GM12878 (cell line): ENCODE data around the gene ARHGDIA. TPM values are rescaled to one million over a fixed set of nuclear protein-coding genes. Genes with fewer than 3 reads are reported as not detected.

Experiments used
- CUX1 ChIP-seq: IDR thresholded peaks from 2 replicates; pipeline ENCODE4 v1.6.1; 2012; ENCODE audit warnings: improper control_type of control experiment, low read depth, low read length; ENCODE audit not compliant: insufficient replicate concordance
- KDM1A ChIP-seq: fragments of 200-600 bp; sonication (generic); IDR thresholded peaks from 2 replicates; pipeline ENCODE4 v1.6.1; 2016; ENCODE audit warnings: borderline replicate concordance
- ZNF384 ChIP-seq: IDR thresholded peaks from 2 replicates; pipeline ENCODE4 v1.6.1; 2012; ENCODE audit warnings: low read depth, mild to moderate bottlenecking, low read length, improper control_type of control experiment, borderline replicate concordance
- ZNF687 ChIP-seq: fragments of 450-650 bp; IDR thresholded peaks from 2 replicates; pipeline ENCODE4 v1.6.1; 2017; ENCODE audit warnings: mild to moderate bottlenecking, moderate library complexity
- polyA plus RNA-seq, 11 experiments: library from polyadenylated mRNA; depleted of rRNA in 4 of 11; unstranded in 6 of 11; stranded (reverse) in 5 of 11; fragments of >200 nt; fragmentation: Nextera tagmentation in 4 of 11; fragmentation: Illumina TruSeq in 1 of 11; extraction: Ambion mirVana in 4 of 11; extraction: Trizol in 1 of 11; gene quantifications; 1 replicate in 1 of 11; 2 replicates in 10 of 11; pipeline versions ENCODE4 v1.2.1 to v1.2.3, GENCODE V29; 2011 to 2016; ENCODE audit warnings: inconsistent platforms in 2 of 11, missing spikeins in 2 of 11, low read depth in 1 of 11
- total RNA-seq, 4 experiments: library from RNA; depleted of rRNA in 3 of 4; stranded (reverse); fragments of >200 nt in 3 of 4; fragmentation: Illumina TruSeq in 1 of 4; extraction: Trizol in 1 of 4; gene quantifications; 2 replicates each; pipeline versions ENCODE4 v1.2.1 to v1.2.3, GENCODE V29; 2013 to 2021

Gene ARHGDIA
- total and polyA plus RNA-seq, 10 of the 15 experiments (the other 5 are each of a cell fraction or from before 2014, with no cell fraction given), result 17.9 to 552 (median 169) TPM

- TF ChIP-seq CUX1, result no peak
- no peak for TF ChIP-seq ZNF384
- no peak for TF ChIP-seq KDM1A
- TF ChIP-seq ZNF687, result peak; percentile 74
Measured at GRCh38 chr17:81859906-81860755, 11.0 kb downstream of the ARHGDIA start, which contains the start of gene P4HB (continued).
